Measurements from ENCODE around the gene DGKH. TPM values are rescaled to one million over a fixed set of nuclear protein-coding genes. Genes with fewer than 3 reads are reported as not detected.

Gene DGKH
- total and polyA plus RNA-seq, 2 of the 13 experiments (the other 11 are each of a cell fraction or from before 2014, with no cell fraction given): 0.01 to 0.13 TPM

DNA sequence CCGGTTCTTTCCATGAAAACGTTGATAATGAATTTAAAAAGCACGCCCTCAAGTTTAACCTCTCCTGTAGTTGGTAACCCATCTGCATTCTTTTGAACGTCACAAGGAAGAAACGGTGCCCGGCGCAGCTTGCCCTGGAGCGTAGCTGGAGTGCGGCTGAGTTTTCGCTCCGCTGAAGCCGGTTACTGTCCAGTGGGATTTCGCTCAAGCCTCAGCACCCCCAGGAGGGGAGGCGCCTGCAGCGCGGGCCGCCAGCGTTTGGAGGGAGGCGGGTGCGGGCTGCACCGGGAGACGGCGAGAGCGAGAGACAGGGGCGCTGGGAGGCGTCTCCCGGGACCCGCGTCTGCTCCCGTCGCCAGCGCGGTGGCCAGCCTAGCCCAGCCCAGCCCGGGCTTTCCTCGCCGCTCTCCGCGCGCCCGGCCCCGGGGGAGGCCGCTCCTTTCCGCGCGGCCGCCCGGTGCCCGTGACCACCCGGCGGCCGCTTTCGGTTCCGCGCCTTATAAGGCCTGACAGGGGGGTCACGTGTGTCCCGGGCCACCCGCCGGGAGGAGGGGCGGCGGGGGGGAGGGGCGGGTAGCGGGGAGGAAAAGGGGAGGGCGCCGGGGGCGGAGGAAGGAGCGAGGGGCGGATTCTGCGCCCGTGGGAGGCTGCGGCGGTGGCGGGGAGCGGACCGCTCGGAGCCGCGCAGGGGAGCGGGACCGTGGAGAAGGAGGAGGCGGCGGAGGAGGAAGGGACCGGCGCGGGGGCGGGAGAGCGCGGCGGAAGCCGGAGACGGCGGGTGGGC is 8.3 kb upstream of the DGKH start (continued):
- TF ChIP-seq, protein P1, sequence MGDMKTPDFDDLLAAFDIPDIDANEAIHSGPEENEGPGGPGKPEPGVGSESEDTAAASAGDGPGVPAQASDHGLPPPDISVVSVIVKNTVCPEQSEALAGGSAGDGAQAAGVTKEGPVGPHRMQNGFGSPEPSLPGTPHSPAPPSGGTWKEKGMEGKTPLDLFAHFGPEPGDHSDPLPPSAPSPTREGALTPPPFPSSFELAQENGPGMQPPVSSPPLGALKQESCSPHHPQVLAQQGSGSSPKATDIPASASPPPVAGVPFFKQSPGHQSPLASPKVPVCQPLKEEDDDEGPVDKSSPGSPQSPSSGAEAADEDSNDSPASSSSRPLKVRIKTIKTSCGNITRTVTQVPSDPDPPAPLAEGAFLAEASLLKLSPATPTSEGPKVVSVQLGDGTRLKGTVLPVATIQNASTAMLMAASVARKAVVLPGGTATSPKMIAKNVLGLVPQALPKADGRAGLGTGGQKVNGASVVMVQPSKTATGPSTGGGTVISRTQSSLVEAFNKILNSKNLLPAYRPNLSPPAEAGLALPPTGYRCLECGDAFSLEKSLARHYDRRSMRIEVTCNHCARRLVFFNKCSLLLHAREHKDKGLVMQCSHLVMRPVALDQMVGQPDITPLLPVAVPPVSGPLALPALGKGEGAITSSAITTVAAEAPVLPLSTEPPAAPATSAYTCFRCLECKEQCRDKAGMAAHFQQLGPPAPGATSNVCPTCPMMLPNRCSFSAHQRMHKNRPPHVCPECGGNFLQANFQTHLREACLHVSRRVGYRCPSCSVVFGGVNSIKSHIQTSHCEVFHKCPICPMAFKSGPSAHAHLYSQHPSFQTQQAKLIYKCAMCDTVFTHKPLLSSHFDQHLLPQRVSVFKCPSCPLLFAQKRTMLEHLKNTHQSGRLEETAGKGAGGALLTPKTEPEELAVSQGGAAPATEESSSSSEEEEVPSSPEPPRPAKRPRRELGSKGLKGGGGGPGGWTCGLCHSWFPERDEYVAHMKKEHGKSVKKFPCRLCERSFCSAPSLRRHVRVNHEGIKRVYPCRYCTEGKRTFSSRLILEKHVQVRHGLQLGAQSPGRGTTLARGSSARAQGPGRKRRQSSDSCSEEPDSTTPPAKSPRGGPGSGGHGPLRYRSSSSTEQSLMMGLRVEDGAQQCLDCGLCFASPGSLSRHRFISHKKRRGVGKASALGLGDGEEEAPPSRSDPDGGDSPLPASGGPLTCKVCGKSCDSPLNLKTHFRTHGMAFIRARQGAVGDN (CRISPR knock-in tag; IDR thresholded peaks at IDR 0.05): peak; percentile 38
- no peak for TF ChIP-seq MED8 (CRISPR knock-in tag; IDR thresholded peaks at IDR 0.05; ENCODE audit: insufficient replicate concordance)
- TF ChIP-seq, protein P2, sequence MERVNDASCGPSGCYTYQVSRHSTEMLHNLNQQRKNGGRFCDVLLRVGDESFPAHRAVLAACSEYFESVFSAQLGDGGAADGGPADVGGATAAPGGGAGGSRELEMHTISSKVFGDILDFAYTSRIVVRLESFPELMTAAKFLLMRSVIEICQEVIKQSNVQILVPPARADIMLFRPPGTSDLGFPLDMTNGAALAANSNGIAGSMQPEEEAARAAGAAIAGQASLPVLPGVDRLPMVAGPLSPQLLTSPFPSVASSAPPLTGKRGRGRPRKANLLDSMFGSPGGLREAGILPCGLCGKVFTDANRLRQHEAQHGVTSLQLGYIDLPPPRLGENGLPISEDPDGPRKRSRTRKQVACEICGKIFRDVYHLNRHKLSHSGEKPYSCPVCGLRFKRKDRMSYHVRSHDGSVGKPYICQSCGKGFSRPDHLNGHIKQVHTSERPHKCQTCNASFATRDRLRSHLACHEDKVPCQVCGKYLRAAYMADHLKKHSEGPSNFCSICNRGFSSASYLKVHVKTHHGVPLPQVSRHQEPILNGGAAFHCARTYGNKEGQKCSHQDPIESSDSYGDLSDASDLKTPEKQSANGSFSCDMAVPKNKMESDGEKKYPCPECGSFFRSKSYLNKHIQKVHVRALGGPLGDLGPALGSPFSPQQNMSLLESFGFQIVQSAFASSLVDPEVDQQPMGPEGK (CRISPR knock-in tag; IDR thresholded peaks at IDR 0.05): 0 out of 2 replicates have a peak, but pooled peaks have one; percentile 25
- TF ChIP-seq ZNF574 (CRISPR knock-in tag; IDR thresholded peaks at IDR 0.05): 0 out of 2 replicates have a peak, but pooled peaks have one; percentile 15
- TF ChIP-seq ZNF800 (CRISPR knock-in tag; IDR thresholded peaks at IDR 0.05): peak; percentile 80; the same call in 1 of the 2 replicates
- TF ChIP-seq ZNF280D (CRISPR knock-in tag; IDR thresholded peaks at IDR 0.05): no peak
- 0 out of 2 replicates have a peak, but pooled peaks have one; percentile 18 for TF ChIP-seq SAP130 (CRISPR knock-in tag; IDR thresholded peaks at IDR 0.05; ENCODE audit: low read depth)
- TF ChIP-seq FOXA3 (CRISPR knock-in tag; IDR thresholded peaks at IDR 0.05): no peak
- 0 out of 2 replicates have a peak, but pooled peaks have one; percentile 17 for TF ChIP-seq GABPB1 (CRISPR knock-in tag; IDR thresholded peaks at IDR 0.05)
- TF ChIP-seq, protein P3, sequence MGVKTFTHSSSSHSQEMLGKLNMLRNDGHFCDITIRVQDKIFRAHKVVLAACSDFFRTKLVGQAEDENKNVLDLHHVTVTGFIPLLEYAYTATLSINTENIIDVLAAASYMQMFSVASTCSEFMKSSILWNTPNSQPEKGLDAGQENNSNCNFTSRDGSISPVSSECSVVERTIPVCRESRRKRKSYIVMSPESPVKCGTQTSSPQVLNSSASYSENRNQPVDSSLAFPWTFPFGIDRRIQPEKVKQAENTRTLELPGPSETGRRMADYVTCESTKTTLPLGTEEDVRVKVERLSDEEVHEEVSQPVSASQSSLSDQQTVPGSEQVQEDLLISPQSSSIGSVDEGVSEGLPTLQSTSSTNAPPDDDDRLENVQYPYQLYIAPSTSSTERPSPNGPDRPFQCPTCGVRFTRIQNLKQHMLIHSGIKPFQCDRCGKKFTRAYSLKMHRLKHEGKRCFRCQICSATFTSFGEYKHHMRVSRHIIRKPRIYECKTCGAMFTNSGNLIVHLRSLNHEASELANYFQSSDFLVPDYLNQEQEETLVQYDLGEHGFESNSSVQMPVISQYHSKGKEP (CRISPR knock-in tag; IDR thresholded peaks at IDR 0.05): no peak
